SJCRH30 (cell line): Measurements from ENCODE around the gene DIP2A. TPM values are rescaled to one million over a fixed set of nuclear protein-coding genes. Genes with fewer than 3 reads are reported as not detected.

Experiments used
- DNase-seq, 2 experiments: peaks; one replicate each; pipeline ENCODE4 v3.0.0-alpha.2; 2015 to 2020
- H3K27ac ChIP-seq: fragments of 250-450 bp; sonication (Bioruptor Pico); 2 replicates; pipeline ENCODE4 v1.5.1; 2020; ENCODE audit warnings: mild to moderate bottlenecking, moderate library complexity
- H3K27me3 ChIP-seq: fragments of 250-450 bp; sonication (Bioruptor Pico); 2 replicates; pipeline ENCODE4 v1.5.1; 2020; ENCODE audit warnings: mild to moderate bottlenecking, moderate library complexity
- H3K36me3 ChIP-seq: fragments of 250-450 bp; sonication (Bioruptor Pico); 2 replicates; pipeline ENCODE4 v1.5.1; 2020; ENCODE audit warnings: mild to moderate bottlenecking, moderate library complexity
- H3K4me1 ChIP-seq: fragments of 250-450 bp; sonication (Bioruptor Pico); 2 replicates; pipeline ENCODE4 v1.5.1; 2020; ENCODE audit warnings: mild to moderate bottlenecking, moderate library complexity
- H3K4me3 ChIP-seq: fragments of 250-450 bp; sonication (Bioruptor Pico); 2 replicates; pipeline ENCODE4 v1.5.1; 2020; ENCODE audit warnings: mild to moderate bottlenecking, moderate library complexity
- H3K9me3 ChIP-seq: fragments of 250-450 bp; sonication (Bioruptor Pico); replicated peaks from 2 replicates; pipeline ENCODE4 v1.5.1; 2020; ENCODE audit warnings: mild to moderate bottlenecking, moderate library complexity
- total RNA-seq: library from RNA; depleted of rRNA; stranded (reverse); fragments of >200 nt; shearing (Covaris generic); gene quantifications from 2 replicates; pipeline ENCODE4 v1.2.3, GENCODE V29; 2014

DIP2A gene
- total RNA-seq, 1 experiment from 2014 or later: 27.0 TPM

GRCh38 chr21:46472246-46472645, 13.6 kb downstream of the DIP2A start:
- H3K4me1 ChIP-seq: no peaks in the 10 kb centered on the region
- H3K9me3 ChIP-seq: no peaks in the 10 kb centered on the region
- peaks cover 3% of the 10 kb centered on the region; the same call in 1 of the 2 replicates for H3K36me3 ChIP-seq
- H3K4me3 ChIP-seq: no peak overlapping the region
- H3K27me3 ChIP-seq: no peaks in the 10 kb centered on the region
- H3K27ac ChIP-seq: no peak overlapping the region
- no peak for DNase-seq

GRCh38 chr21:46474382-46474781, 15.7 kb downstream of the DIP2A start:
- Histone ChIP-seq H3K27ac (no peak overlapping the region), H3K4me3 (no peak overlapping the region), H3K9me3 (no peaks in the 10 kb centered on the region), H3K27me3 (no peaks in the 10 kb centered on the region), H3K4me1 (no peaks in the 10 kb centered on the region), H3K36me3 (no peaks in the 10 kb centered on the region; the same call in 1 of the 2 replicates)
- DNase-seq: no peak

GRCh38 chr21:46475296-46475695, 16.6 kb downstream of the DIP2A start:
- Histone ChIP-seq H3K4me1 (no peaks in the 10 kb centered on the region), H3K27me3 (no peaks in the 10 kb centered on the region), H3K4me3 (no peak overlapping the region), H3K9me3 (no peaks in the 10 kb centered on the region), H3K36me3 (no peaks in the 10 kb centered on the region), H3K27ac (no peak overlapping the region)
- no peak for DNase-seq

- Histone ChIP-seq H3K36me3 (no peaks in the 10 kb centered on the region), H3K27me3 (no peaks in the 10 kb centered on the region), H3K4me1 (no peaks in the 10 kb centered on the region), H3K27ac (no peak overlapping the region), H3K9me3 (no peaks in the 10 kb centered on the region), H3K4me3 (no peak overlapping the region)
- no peak for DNase-seq
Observed at GRCh38 chr21:46477765-46478164, 19.1 kb downstream of the DIP2A start.

GRCh38 chr21:46478910-46479309, 20.2 kb downstream of the DIP2A start:
- Histone ChIP-seq H3K4me1 (no peaks in the 10 kb centered on the region), H3K27ac (no peak overlapping the region)

GRCh38 chr21:46480466-46480865, 21.8 kb downstream of the DIP2A start:
- DNase-seq: no peak
- Histone ChIP-seq H3K9me3 (no peaks in the 10 kb centered on the region), H3K27ac (no peak overlapping the region), H3K4me3 (no peak overlapping the region), H3K27me3 (no peaks in the 10 kb centered on the region), H3K36me3 (peaks cover 8% of the 10 kb centered on the region; the same call in 1 of the 2 replicates), H3K4me1 (no peaks in the 10 kb centered on the region)

More at GRCh38 chr21:46478910-46479309, 20.2 kb downstream of the DIP2A start:
- Histone ChIP-seq H3K36me3 (no peaks in the 10 kb centered on the region), H3K9me3 (no peaks in the 10 kb centered on the region), H3K27me3 (no peaks in the 10 kb centered on the region), H3K4me3 (no peak overlapping the region)
- DNase-seq: no peak

- Histone ChIP-seq H3K4me1 (no peaks in the 10 kb centered on the region), H3K36me3 (peaks cover 8% of the 10 kb centered on the region), H3K9me3 (no peaks in the 10 kb centered on the region), H3K4me3 (no peak overlapping the region), H3K27ac (no peak overlapping the region), H3K27me3 (no peaks in the 10 kb centered on the region)
- DNase-seq: no peak
Observed at GRCh38 chr21:46482225-46482845, 23.6 kb downstream of the DIP2A start.

GRCh38 chr21:46482846-46483231, 24.1 kb downstream of the DIP2A start:
- Histone ChIP-seq H3K4me3 (no peak overlapping the region), H3K36me3 (peaks cover 8% of the 10 kb centered on the region), H3K27ac (no peak overlapping the region), H3K9me3 (no peaks in the 10 kb centered on the region), H3K27me3 (no peaks in the 10 kb centered on the region), H3K4me1 (no peaks in the 10 kb centered on the region)
- no peak for DNase-seq

GRCh38 chr21:46483300-46484295, 24.9 kb downstream of the DIP2A start:
- Histone ChIP-seq H3K27me3 (no peaks in the 10 kb centered on the region), H3K27ac (no peak overlapping the region), H3K4me1 (no peaks in the 10 kb centered on the region), H3K4me3 (no peak overlapping the region), H3K9me3 (no peaks in the 10 kb centered on the region), H3K36me3 (peaks cover 8% of the 10 kb centered on the region)
- DNase-seq: no peak

- H3K36me3 ChIP-seq: peaks cover 15% of the 10 kb centered on the region
- no peak overlapping the region for H3K4me3 ChIP-seq
- H3K27ac ChIP-seq: no peak overlapping the region
- DNase-seq: no peak
- no peaks in the 10 kb centered on the region for H3K9me3 ChIP-seq
- no peaks in the 10 kb centered on the region for H3K4me1 ChIP-seq
- no peaks in the 10 kb centered on the region for H3K27me3 ChIP-seq
Observed at GRCh38 chr21:46486481-46487126, 27.9 kb downstream of the DIP2A start.

- Histone ChIP-seq H3K27me3 (no peaks in the 10 kb centered on the region), H3K36me3 (peaks cover 30% of the 10 kb centered on the region), H3K4me1 (no peaks in the 10 kb centered on the region), H3K27ac (no peak overlapping the region), H3K9me3 (no peaks in the 10 kb centered on the region), H3K4me3 (no peak overlapping the region)
- no peak for DNase-seq
Observed at GRCh38 chr21:46489162-46489663, 30.5 kb downstream of the DIP2A start.

- Histone ChIP-seq H3K36me3 (peaks cover 30% of the 10 kb centered on the region), H3K27ac (no peak overlapping the region), H3K4me3 (no peak overlapping the region), H3K4me1 (no peaks in the 10 kb centered on the region), H3K9me3 (no peaks in the 10 kb centered on the region), H3K27me3 (no peaks in the 10 kb centered on the region)
- DNase-seq: no peak
Observed at GRCh38 chr21:46489800-46490199, 31.1 kb downstream of the DIP2A start.

- Histone ChIP-seq H3K9me3 (no peaks in the 10 kb centered on the region), H3K27ac (no peak overlapping the region), H3K4me3 (no peak overlapping the region), H3K36me3 (peaks cover 30% of the 10 kb centered on the region), H3K4me1 (no peaks in the 10 kb centered on the region), H3K27me3 (no peaks in the 10 kb centered on the region)
- DNase-seq: no peak
Observed at GRCh38 chr21:46491553-46491952, 32.9 kb downstream of the DIP2A start.

GRCh38 chr21:46492851-46493250, 34.2 kb downstream of the DIP2A start:
- Histone ChIP-seq H3K9me3 (no peaks in the 10 kb centered on the region), H3K27ac (no peak overlapping the region), H3K27me3 (no peaks in the 10 kb centered on the region), H3K36me3 (peaks cover 37% of the 10 kb centered on the region), H3K4me1 (no peaks in the 10 kb centered on the region), H3K4me3 (no peak overlapping the region)
- DNase-seq: no peak

GRCh38 chr21:46493828-46494227, 35.1 kb downstream of the DIP2A start:
- no peak for DNase-seq

More at GRCh38 chr21:46493828-46494227, 35.1 kb downstream of the DIP2A start:
- Histone ChIP-seq H3K27me3 (no peaks in the 10 kb centered on the region), H3K9me3 (no peaks in the 10 kb centered on the region), H3K4me1 (no peaks in the 10 kb centered on the region), H3K4me3 (no peak overlapping the region), H3K36me3 (peaks cover 43% of the 10 kb centered on the region), H3K27ac (no peak overlapping the region)
